RPMI8226 (cell line): ENCODE measurements around the gene PRDX4.
A peak's percentile ranks its signal among the peaks of the same experiment; 100 is the strongest.
"Not testable (repeated sequence)": the region's sequence is repeated elsewhere in the genome, so short reads cannot be mapped to it uniquely, and the experiment has no call there.

Source experiments
- DNase-seq: peaks from one replicate; pipeline ENCODE4 v3.0.0-alpha.2; 2015

Gene PRDX4

DNA sequence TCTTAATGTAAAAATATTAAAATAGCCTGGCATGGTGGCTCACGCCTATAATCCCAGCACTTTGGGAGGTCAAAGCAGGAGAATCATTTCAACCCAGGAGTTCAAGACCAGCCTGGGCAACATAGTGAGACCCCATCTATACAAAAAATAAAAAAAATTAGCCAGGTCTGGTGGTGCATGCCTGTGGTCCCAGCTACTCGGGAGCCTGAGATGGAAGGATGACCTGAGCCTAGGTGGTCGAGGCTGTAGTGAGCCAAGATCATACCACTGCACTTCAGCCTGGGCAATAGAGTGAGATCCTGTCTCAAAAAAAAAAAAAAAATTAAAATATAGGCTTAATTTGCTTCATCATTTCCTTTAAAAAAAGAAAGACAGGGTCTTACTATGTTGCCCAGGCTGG is 9.2 kb downstream of the PRDX4 start:
- not testable (repeated sequence) for DNase-seq

DNA sequence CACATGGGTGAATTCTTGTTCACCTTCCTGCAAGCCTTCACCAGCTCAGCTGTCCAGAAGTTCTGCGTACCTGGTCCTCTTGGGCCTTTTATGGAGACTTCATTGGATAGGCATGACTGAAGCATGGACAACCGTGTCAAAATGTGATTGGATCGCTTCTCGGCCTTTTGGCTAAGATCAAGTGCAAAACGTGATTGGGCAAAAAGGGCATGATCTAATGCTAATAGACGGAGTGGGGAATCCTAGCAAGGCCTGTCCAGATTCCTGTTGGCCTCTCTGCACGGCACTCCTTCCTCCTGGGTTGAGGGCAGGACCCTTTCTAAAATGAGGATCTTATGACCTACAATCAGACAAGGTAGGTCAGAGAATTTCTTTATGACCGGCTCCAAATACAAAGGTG is 24.9 kb downstream of the PRDX4 start:
- DNase-seq, result no peak

DNA sequence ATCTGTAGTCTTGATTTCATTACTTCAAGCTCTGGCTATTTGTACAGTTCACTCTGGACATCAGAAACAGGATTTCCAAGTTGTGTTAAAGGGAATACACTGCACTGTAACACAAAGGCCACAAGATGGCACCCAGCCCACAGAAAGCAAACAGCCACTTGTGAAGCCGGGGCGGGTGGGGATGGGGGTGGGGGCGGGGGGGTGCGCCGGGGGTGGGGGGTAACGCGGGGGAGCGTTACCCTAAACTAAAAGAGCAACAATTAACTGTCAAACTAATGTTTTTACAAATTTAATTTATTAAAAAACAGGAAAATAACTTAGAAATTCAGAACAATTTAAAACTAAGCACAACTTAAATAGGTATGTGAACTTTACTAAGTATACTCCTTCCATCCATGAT is 27.3 kb downstream of the PRDX4 start:
- DNase-seq, result peak; percentile 54

GRCh38 chrX:23699636-23700194 is 32.4 kb downstream of the PRDX4 start:
- no peak for DNase-seq

DNA sequence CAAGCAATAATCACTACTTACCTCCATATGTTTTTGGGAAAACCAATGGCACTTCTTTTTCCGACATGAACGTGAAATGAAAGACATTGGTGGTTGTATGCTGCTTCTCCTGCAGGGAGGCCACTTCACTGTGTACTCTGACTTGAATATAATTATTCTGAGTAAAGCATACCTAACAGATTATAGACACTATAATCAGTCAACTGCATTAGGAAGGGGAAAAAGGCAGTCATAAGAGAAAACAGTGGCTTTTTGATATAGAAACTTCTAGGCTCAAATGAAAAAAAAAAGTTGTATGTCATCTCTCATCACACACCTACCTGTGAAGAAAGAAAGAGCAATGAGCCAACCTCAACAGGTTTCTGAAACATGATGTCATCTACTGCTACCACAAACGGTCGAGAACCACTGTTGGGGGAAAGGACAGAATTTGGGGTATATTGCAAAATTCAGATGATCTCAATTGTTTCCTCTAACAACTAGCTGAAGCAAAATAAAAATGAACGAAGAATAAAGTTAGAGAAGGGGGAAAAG is 37.4 kb downstream of the PRDX4 start:
- DNase-seq, result no peak

- no peak for DNase-seq
These were observed 37.9 kb downstream of the PRDX4 start for GRCh38 chrX:23705235-23705634.

- no peak for DNase-seq
These were observed 52.9 kb downstream of the PRDX4 start for GRCh38 chrX:23720117-23720677.

DNA sequence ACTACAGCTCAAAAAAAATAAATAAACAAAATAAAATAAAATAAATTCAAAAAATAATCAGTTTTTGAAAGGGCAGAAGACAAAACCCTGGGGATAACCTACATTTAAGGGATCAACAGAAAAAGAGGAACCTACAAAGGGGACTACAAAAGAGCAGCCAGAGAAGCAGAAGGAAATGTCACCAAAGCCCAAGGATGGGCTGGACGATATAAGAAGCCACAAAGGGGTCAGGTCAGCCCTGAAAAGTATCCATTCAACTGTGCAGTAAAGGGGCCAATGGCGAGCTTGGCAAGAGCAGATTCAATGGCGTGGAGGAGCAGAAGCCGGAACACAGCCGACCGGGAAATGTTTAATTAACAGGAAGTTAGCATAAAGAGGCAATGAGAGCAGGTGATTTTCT is 58.9 kb downstream of the PRDX4 start:
- no peak for DNase-seq

- no peak for DNase-seq
These were observed 59.9 kb downstream of the PRDX4 start for GRCh38 chrX:23727206-23727605.

DNA sequence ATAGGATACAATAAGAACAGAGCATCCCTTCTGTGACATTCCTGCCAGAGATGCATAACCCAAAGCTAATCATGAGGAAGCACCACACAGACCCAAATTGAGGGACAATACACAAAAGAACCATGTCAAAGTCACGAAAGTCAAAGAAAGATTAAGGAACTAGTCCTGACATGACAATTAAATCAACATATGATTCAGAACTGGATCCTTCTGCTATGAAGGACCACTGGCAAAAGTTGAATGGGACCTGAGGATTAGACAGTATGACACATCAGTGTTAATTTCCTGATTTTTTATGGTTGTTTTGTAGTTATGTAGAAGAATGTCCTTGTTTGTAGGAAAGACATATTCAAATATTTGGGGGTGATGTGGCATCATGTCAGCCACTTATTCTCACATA is 61.9 kb downstream of the PRDX4 start:
- no peak for DNase-seq

GRCh38 chrX:23731951-23732350 is 64.7 kb downstream of the PRDX4 start:
- no peak for DNase-seq

DNA sequence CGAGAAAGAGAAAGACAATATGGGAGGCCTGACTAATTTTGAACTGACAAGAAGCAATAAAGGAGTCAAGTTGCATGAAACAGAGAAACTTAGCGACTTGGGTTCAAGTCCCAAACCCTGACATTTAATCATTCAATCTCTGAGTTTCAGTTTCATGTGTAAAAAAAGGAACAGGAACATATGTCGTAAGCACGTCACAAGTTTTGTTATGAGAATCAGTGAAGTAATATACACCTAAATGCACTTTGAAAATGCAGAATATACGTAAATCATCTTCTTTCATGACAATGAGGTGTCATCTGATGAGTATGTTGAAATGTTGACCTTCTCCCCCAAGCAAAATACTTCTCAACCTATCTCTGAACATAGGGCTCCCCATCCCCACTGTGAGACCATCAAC is 65.4 kb downstream of the PRDX4 start:
- DNase-seq, result no peak
